Epithelial cell of proximal tubule (primary cell): ENCODE results near the gene TMEM141. TPM values are rescaled to one million over a fixed set of nuclear protein-coding genes. Genes with fewer than 3 reads are reported as not detected.
"Not testable (repeated sequence)": the region's sequence is repeated elsewhere in the genome, so short reads cannot be mapped to it uniquely, and the experiment has no call there.

Experiments used
- DNase-seq: peaks from one replicate; pipeline ENCODE4 v3.0.0-alpha.2; 2011; ENCODE audit warnings: low read depth
- H3K4me3 ChIP-seq: 2 replicates; pipeline ENCODE4 v1.5.1; 2011; ENCODE audit warnings: low read depth, mild to moderate bottlenecking, low read length
- total RNA-seq: library from RNA; depleted of rRNA; stranded (reverse); fragments of >200 nt; gene quantifications from 2 replicates; pipeline ENCODE4 v1.2.3, GENCODE V29; 2015
- TF ChIP-seq, protein P1 (sequence below): conservative IDR thresholded peaks from 2 replicates; pipeline ENCODE4 v1.5.1; 2012; ENCODE audit warnings: low read depth, mild to moderate bottlenecking, low read length

The TMEM141 gene
- total RNA-seq, 1 donor from 2014 or later, result 108 TPM

DNA sequence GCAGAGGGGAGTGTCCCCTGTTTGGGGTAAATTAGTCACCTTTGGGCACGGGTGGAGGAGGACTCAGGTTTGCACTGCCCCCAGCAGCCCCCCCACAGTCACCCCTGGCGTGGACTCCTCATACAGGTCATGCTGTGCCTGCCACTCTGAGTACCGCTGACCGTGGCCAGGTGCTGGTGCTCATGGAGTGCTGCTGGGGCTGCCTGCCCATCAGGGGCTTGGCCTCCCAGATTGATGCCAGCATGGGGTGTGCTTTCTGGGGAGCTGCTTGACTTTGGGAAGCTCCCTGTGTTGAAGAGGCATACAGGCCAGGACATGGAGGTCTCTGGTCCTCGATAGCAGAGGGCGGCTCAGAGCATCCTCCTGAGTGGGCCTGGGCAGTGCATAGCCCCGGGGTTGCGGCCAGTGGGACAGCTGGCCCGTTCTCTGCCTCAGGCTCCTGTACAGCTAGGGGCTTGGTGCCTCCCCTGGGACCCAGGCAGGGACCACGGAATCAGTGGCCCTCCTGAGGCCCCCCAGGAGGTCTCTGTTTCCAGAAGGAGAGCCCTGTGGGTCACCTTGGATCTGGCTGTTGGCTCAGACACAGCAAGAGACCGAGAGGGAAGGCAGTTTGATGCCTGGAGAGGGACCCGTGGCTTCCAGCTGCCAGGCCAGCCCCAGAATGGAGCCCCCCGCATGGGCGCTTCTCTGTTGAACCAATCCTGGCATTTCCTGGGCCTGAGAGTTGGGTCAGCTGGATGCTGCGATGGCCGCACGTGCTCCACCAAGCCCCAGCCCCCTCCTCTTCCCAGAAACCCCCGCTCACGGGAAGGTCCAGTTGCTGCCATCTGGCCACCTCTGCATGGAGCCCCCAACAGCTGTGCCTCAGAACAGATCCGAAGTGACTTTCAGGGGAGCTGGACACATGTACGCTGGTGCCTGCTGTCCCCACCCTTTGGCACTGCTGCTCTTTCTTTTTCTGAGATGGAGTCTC is 45.1 kb downstream of the TMEM141 start:
- no peak for DNase-seq
- H3K4me3 ChIP-seq, result no peak overlapping the region
- TF ChIP-seq, protein P1, sequence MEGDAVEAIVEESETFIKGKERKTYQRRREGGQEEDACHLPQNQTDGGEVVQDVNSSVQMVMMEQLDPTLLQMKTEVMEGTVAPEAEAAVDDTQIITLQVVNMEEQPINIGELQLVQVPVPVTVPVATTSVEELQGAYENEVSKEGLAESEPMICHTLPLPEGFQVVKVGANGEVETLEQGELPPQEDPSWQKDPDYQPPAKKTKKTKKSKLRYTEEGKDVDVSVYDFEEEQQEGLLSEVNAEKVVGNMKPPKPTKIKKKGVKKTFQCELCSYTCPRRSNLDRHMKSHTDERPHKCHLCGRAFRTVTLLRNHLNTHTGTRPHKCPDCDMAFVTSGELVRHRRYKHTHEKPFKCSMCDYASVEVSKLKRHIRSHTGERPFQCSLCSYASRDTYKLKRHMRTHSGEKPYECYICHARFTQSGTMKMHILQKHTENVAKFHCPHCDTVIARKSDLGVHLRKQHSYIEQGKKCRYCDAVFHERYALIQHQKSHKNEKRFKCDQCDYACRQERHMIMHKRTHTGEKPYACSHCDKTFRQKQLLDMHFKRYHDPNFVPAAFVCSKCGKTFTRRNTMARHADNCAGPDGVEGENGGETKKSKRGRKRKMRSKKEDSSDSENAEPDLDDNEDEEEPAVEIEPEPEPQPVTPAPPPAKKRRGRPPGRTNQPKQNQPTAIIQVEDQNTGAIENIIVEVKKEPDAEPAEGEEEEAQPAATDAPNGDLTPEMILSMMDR, result no peak

DNA sequence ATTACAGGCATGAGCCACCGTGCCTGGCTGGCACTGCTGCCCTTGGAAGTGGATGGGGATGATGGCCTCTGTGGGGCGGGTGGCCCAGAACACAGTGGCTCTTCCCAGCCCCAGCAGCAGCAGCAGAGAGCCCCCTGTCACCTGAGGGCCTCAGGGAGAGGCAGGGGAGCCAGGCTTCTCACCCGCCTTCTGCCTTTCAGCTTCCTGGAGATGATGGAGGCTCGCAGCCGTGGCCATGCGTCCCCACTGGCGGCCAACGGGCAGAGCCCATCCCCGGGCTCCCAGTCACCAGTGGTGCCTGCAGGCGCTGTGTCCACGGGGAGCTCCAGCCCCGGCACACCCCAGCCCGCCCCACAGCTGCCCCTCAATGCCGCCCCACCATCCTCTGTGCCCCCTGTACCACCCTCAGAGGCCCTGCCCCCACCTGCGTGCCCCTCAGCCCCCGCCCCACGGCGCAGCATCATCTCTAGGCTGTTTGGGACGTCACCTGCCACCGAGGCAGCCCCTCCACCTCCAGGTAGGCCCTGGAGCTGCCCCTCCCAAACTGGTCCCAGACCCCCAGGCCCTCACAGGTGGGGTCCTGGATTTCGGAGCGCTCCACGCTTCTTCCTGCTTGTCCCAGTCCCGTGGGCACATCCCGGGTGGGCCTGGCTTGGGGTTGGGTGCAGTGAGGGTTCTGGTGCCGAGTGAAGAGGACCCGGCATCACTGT is 46.2 kb downstream of the TMEM141 start:
- TF ChIP-seq, protein P1, result no peak
- DNase-seq, result no peak
- no peak overlapping the region for H3K4me3 ChIP-seq

- not testable (repeated sequence) for H3K4me3 ChIP-seq, DNase-seq
These were observed 46.7 kb downstream of the TMEM141 start for GRCh38 chr9:136837856-136838277.

DNA sequence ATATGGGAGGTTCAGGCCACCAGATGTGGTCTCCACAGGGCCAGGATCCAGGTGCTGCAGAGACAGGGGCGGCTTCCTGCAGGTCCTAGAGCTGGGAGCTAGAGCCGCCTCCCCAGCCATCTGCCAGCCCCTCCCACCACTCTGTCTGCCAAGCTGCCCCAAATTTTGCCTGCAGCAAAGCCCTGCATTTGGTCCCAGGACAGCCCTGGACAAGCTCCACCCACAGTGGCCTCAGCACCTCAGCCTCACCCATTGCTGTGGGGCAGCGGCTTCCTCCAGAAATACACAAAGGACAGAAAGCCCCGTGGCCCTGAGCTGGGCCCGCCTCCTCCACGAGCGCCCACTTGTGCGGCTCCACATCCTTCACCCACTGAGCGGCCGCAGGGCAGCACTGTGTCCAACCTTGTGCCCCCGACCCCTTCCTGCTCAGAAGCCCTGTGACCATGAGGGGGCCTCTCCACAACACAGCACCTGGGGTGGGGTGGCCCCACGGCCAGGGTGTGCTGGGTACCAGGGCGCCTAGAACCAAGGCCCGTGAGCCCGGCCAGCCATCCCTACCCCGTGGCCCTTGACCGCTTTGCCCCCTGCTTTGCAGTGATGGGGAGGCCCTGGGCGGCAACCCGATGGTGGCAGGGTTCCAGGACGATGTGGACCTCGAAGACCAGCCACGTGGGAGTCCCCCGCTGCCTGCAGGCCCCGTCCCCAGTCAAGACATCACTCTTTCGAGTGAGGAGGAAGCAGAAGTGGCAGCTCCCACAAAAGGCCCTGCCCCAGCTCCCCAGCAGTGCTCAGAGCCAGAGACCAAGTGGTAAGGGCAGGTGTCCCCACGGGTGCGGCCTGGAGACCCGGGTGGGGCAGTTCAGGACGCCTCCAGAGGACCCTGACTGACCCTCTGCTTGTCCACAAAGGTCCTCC is 47.4 kb downstream of the TMEM141 start:
- TF ChIP-seq, protein P1, result no peak
- no peak overlapping the region for H3K4me3 ChIP-seq
- DNase-seq, result no peak

DNA sequence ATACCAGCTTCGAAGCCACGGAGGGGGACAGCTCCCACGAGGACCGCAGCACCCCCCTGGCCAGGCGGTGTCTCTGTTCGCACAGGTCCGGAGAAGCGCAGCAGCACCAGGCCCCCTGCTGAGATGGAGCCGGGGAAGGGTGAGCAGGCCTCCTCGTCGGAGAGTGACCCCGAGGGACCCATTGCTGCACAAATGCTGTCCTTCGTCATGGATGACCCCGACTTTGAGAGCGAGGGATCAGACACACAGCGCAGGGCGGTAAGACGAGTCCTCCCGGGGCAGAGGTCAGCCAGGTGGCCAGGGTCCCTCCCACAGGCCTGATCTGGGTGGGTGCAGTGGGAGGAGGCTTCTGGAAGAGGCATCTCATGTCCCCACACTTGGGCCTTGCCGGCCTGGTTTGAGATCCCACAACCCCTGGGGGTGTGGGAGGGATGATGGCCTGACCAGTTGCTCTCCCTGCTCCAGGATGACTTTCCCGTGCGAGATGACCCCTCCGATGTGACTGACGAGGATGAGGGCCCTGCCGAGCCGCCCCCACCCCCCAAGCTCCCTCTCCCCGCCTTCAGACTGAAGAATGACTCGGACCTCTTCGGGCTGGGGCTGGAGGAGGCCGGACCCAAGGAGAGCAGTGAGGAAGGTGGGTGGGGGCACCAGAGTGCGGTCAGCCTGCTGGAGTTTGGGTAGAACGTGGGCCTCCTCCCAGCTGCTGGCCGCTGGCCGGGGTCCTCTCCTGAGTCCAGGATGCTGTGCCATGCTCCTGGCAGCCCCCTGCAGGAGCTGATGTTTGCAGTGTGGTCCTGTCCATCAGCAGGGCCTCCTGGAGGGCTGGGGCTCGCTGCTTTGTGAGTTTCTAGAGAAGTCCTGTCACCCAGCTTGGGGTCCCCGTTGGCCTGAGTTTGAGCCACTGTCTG is 48.3 kb downstream of the TMEM141 start:
- TF ChIP-seq, protein P1, result no peak
- no peak overlapping the region for H3K4me3 ChIP-seq
- no peak for DNase-seq

DNA sequence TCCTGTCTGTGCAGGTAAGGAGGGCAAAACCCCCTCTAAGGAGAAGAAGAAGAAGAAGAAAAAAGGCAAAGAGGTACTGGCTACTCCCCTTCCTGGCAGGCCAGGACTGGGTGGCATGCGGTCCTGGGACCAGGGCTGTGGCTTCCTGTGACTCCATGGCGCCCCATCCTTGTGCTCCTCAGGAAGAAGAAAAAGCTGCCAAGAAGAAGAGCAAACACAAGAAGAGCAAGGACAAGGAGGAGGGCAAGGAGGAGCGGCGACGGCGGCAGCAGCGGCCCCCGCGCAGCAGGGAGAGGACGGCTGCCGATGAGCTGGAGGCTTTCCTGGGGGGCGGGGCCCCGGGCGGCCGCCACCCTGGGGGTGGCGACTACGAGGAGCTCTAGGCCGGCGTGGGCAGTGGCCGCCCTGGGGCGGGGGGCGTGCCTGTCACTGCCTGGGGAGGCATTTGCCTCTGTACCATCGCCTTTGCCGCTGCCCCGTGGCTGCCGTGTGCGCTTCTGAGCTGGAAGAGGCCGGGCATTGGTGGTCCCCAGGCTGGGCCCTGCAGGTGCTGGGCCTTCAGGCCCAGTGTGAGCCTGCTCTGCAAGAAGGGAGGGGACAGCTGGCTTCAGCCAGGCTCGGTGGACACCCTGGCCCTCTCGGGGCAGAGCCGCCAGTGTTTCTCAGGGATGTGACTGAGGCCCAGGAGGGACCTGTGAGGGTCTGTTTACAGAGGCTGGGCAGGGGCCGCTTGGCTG is 49.2 kb downstream of the TMEM141 start:
- H3K4me3 ChIP-seq, result no peak overlapping the region
- DNase-seq, result no peak
- TF ChIP-seq, protein P1, result no peak
